GM21723 (cell line): ENCODE measurements around the gene ATP7B.
A peak's percentile ranks its signal among the peaks of the same experiment; 100 is the strongest.

Experiments used
- ATAC-seq: cut with Tn5 transposase; IDR thresholded peaks from one replicate; pipeline ENCODE4 v1.9.1; 2021; ENCODE audit warnings: mild to moderate bottlenecking, moderate library complexity; ENCODE audit not compliant: unreplicated experiment

The ATP7B gene

DNA sequence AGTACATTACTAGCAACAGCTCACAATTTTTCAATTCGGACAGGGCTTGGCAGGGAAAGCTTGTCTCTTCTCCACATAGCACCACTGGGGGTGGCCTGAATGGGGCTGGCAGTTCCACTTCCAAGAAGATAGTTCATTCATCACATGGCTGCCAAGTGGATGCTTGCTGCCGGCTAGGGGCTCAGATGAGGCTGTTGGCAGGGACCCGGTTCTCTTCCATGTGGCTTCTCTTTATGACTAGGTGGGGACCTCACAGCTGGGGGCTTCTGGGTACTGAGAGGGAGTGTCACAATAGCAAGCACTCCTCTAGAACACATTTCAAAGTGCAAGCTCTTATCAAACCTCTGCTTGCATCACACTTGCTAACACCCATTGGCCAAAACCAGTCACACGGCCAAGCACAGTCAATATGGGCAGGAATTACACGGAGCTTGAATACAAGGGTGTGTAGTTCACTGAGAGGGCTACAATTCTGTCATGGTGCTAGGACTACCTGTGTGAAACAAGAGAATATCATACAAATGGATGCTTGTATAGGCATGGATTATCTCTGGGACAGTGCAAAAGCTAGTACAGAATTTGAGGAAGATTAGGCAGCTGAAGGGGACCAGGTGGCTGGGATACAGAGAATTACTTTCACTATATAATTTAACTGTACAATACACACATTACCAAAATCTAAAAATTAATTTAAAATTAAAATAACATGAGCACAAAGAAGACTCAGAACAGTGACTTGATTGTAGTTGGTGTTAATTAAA, 32.3 kb downstream of the ATP7B start:
- ATAC-seq, result no peak

DNA sequence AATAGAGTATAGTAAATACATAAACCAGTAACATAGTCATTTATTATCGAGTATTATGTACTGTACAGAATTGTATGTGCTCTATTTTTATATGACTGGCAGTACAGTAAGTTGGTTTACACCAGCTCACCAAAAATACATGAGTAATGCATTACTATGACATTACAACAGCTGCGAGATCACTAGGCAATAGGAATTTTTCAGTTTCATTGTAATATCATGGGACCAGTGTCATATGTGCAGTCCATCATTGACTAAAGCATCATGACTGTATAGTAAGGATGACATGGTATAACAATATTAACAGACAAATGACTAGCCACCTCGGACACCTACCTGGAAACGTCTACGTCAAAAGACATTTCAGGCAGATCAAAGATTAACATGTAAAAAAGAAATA, 33.6 kb downstream of the ATP7B start:
- no peak for ATAC-seq

DNA sequence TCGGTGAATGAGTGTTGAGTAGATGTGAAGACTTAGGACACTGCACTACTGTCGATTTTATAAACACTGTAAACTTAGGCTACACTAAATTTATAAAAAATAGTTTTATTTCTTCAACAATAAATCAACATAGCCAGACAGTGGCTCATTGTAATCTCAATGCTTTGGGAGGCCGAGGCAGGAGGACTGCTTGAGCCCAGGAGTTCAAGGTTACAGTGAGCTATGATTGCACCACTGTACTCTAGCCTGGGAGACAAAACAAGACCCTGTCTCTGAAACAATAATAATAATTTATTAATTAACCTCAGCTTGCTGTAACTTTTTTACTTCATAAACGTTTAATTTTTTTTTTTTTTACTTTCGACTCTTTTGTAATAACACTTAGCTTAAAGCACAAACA, 34.4 kb downstream of the ATP7B start:
- no peak for ATAC-seq

DNA sequence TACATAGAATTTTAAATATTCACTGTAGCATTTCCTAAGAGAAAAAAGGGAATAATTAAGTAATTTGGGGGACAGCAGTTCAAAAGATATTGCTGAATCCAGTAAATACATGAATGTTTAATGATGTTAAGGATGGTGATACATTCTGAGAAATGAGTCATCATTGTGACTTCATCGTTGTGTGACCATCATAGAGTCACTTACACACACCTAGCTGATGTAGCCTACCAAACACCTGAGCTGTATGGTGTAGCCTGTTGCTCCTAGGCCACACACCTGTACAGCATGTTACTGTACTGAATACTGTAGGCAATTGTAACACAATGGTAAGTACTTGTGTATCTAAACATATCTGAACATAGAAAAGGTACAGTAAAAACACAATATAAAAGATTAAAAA, 34.8 kb downstream of the ATP7B start:
- no peak for ATAC-seq

DNA sequence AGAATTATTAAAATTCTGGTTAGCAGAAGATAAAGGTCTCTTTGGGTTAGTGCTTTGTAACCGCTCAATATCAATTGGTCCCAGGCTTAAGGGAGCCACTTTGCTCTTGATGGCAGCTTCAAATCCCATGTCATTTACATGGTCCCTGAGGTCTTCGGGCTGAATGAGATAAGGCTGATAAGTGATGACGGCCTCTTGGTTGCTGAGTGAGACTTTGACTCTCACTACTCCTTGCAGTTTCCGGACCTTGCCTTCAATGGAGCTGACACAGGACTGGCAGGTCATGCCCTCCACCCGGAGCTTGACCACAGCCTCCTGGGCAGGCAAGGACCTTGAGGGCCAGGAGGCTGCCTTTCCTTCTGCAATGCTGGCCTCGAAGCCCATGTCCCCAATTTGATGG, 36.8 kb downstream of the ATP7B start:
- no peak for ATAC-seq

DNA sequence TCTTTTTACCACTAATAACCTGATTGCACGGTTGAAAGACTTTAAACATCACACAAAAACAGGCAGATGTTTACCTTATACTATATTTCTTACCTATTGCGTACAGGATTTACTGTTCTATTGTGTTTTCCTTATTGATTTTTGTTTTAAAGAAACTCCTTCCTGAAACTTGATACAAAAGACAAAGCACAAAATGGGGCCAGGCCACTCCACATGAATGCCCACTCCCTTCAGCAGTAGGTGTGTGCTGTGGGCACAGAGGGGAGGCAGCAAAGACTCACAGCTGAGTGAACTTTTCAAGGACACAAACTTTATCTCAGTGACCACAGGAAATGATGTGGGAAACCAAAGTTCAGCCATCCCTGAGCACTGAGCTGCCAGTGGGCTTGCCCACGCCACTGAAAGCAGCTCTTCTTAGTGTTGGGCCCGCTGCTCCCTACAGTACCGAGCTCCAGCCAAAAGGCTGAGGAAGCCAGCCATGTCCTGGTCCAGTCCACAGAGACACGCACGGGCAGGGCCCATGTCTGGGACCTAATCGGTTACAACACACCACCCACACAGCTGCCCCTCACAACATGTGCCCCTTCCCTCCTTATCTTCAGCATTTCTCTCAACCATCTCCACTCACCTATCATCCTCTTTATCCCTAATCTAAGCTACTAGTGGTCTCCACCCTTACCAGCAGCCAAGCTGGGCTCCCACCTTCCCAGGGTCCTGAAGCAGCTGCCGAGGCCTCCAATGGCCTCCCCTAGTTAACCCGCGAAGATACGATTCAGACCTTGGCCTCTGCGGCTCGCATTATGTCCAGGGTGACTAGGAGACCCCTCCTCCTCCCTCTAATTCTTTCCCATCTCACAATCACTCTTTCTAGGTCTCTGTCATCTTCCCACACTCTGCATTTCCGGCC, 39.5 kb downstream of the ATP7B start:
- ATAC-seq, result no peak

DNA sequence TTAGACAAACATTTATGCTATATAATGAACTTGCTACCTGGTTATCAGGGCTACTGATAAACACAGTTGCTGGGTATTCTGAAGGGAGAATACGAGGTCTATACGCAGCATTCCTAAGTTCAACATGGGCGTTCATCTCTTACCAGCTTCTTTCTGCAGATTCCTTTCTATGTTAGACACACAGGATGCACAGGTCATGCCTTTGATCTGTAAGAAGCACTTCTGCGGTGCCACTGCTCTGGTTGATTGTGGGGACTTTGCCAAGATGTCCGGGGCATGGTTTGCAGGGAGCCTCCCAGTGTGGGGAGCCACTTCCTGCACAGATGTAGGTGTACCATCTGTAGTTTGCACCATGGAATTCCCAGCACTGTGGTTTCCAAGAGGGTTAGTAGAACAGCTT, 40.9 kb downstream of the ATP7B start:
- no peak for ATAC-seq

DNA sequence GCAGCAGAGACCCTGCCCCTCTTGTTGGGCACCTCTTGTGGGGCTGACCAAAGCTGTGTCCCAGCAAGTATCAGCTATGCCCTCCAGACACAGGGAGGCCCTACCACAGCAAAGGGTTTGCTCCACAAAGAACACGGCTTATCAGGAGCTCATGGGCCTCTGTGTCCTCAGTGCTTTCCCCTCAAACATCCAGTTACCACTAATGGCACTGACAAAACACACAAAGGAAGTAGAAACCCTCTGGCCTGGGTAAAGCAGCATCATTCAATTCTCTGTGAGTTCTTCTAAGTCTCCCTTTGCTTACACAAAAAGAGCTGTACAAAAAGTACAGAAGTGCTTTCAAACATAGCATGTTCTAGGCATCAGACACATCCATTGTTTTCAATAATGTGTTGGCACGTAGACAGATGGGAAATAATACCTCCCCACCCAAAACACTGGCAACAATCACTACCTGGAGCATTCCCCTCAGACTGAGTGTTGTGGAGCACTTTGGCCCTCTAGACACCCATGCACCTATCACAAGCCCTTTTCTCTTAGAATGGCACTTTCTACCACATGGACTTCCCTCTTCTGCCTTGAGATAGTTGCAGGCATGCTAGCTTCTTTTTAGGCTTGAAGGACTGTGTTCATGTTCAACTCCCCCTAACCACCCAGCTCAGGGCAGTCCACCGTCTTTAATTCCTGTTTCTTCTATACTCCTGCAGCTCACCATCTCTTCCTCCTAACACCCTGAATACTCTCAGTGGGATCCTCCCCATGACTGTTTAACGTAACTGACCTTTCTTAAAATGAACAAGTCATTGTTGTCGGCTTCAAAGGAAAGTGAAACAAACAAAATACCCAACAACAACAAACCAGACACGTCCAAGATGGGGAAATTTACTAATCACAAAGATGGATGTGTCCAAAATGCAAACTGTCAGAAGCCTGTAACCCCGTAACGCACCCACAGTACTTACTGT, 43.5 kb downstream of the ATP7B start:
- no peak for ATAC-seq

DNA sequence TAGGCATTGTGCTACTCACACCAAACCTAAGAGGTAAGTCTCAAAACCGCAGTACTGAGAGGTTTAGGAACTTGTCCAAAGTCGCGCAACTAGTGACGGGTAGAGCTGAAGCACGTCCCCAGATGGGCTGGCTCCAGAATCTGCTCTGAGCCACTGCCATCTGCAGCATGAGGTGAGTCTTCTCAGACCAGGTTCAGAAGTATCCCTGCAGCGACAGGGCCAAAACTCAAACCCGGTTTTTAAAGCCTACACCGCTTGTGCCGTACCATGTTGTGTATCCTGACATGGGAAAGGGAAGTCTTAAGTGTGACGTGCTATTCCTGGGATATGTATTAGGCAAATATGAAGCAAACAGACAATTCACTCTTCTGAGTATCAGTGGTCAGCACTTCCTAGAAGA, 45.1 kb downstream of the ATP7B start:
- ATAC-seq, result no peak

DNA sequence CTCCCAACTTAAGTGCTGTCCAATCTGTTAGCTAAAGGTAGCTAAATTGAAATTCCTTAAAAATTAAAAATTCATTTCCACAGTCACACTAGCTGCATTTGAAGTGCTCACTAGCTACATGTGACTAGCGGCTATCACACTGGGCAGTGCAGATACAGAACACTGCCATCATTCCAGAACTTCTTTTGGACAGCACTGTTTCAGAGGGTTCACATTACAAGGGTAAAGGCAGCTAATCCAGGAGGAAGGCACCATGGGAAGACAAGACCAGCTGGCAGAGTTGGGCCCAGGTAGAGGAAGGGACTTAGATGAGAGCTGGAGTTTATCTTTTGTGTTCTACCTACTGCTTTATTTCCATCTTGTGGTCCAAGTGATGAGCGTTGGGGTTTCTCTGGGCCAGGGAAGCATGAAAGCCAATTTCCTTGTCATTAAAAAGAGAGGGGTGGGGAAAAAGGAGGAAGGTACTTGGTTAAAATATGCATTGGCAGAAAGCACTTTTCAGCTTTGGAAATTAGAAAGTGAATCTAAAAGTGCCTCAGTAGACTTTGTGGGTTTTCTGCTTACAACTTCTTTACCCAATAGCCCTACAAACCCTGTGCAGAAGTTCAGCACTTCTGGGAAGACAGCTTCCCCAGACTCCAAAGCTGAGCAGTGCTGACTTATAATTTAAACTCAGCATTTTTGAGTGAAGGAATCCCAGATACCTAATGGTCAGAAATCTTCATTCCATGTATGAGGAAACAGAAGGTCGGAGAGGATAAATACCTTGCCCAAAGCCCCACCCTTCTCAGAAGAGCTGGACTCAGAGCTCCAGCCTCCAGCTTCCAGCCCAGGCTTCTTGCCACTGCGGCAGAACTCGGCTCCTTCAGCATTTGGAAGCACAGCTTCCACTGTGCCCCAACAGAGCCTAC, 49.5 kb downstream of the ATP7B start:
- no peak for ATAC-seq

DNA sequence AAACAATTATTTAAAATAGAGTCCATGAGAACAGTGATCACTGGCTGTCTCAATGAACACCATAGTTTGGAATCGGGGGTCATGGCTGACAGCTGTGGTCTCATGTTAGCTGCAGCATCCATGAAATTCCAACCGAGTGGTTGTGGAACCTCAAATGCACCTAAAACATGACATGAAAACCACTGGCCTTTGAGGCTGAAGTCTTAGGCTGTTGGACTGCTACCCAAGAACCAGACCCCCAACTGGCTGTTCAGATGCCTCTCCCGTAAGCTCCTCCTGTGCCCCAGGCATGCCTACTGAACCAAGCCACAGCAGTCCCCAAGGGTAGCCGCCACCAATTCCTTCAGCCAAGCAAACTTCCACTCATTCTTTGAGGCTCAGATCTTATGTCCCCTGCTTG, 50.5 kb downstream of the ATP7B start:
- ATAC-seq, result no peak

DNA sequence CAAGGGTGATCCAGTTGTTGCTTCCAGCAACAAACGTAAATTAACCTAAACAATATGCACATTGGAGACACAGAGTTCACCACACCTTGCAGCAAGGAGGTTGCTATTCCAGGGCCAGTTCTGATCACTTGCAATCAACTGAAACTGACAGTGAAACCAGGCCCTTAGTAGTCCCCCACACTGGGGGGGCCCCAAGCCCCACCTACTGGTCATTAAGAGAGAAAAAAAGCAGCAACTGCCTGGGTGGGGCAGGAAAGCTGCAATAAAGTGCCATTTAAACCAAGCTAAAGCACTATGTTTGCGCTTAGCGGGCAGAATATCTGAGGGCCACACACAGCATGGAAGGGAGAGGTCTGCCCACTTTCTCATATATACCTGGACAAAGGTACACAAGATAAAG, 51.5 kb downstream of the ATP7B start:
- peak; percentile 85 for ATAC-seq

DNA sequence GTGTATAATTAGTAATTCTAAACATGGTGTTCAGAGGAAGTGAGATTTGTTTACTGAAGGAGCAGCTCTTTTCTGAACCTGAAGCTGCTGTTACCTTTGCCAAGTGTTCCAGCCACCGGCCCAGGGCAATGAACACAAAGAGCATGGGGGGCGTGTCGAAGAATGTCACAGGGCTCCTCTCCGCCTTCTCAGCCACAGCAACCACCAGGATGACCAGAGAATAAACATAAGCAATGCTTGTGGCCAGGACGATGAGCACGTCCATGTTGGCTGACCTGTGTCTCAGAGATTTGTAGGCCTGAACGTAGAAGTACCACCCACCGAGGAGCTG, 53.1 kb downstream of the ATP7B start:
- ATAC-seq, result no peak

DNA sequence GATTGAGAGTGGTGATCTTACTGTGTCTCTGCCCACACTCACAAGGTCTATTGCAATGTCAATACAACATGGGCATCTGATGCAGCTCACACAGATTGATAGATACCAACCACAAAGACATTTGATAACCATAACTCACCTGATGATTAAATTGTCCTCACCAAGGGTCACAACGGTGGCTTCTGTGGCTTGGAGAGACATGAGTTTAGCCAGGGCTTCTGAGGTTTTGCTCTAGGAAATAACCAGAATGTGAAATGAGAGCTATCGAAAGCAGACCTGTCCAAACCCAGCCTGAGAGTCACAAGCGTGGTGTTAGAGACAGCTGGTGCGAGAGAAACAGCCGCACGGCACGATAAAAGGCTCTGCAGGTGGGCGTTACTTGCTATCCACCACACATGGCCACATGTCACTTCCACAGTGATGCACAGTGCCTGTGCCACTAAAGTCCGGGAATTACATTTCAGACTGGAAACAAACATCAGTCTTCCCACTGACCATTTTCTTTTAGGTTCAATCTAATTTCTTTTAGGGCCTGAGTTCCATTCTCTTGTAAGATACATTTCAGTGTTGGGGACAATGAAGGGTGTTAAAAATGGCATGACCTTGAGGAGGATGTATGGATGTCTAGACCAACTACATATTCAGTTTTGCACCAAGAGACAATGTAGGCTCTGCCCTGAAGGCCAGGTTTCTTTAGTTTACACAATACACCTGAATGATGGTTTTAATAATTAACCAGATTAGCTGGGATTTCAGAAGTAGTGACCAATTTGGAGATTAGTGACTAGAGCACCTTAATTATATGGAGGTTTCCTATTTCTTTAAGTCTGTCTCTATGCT, 53.7 kb downstream of the ATP7B start:
- ATAC-seq, result no peak

DNA sequence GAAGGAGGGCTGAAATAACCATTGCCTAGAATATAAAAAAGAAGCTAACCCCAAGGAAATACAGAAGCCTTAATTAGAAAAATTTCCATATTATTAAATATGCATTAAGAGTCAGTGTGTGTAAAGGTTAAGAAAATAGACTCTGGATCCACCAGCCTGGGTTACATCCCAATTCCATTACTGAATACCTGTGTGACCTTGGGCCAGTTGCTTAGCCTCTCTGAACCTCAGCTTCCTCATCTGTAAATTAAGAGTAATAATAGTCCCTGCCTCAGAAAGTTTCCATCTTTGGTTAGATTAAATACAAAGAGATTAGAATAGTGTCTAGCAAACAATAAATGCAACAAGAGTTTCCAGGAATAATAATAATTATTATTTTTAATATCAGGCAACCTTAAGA, 54.5 kb downstream of the ATP7B start:
- ATAC-seq, result no peak

DNA sequence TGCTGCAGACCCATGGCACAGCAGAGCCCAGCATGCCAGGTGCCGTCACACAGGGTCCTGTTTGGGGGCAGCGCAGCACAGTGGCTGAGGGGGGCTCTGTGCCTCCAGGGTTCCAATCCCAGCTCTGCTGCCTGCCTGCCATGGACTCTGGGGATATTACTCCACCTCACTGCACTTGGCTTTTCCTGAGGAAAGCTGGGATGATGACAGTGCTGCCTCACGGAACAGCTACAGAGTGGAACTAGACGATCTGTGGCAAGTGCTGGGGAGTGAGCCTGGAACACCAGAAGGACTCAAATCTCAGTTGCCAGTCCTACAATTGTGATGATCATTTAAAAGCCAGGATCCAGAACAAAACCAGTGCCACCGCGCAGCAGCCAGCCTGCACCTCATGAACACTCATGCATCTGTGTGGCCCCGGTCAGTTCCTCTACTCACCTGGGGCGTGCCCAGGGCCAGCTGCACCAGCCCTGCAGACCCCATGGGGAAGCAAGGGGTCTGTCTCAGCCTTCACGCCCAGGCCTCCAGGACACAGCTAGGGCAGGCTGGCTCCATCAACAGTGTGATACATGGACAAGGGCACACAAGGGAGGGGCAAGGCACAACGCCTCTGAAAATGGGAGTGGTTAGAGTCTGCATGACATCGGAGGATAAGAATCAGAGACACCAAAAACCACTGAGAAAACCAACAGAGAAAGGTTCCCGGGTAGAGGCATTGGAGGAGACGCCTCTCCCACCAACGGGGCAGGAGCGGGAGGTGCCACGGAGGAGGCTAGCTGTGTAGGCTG, 55.2 kb downstream of the ATP7B start:
- no peak for ATAC-seq

DNA sequence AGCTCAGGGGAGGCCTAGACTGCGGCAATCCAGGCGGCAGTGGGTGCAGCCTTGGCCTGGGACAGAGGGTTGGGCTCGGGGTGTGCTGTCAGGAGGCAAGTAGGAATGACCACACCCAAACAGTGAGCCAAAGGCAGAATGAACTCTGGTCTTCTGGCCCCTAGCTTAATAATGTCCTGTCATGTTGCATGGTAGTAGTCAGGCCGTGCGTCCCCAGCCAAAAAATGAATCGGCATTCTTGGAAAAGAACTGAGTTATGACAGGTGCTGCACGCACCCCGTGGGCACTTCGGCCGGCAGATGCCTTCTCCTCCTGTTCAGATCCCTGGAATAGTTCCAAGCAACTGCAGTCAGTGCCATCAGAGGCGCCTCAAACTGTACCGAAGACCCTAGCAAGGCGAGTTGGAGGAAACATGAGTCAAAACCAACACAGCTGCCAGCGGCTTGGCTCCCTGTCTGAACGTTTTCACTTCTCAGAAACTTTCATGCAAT, 55.9 kb downstream of the ATP7B start:
- no peak for ATAC-seq
